Bronchial epithelial cell (primary cell): ENCODE results near the gene DIDO1. TPM values are rescaled to one million over a fixed set of nuclear protein-coding genes. Genes with fewer than 3 reads are reported as not detected.

Experiments used
- DNase-seq: peaks from one replicate; pipeline ENCODE4 v3.0.0-alpha.2; 2010; ENCODE audit warnings: low read depth
- FAIRE-seq: peaks from 2 replicates; lab custom pipeline; 2011; peaks lifted over from hg19 to GRCh38; lab: Jason Lieb, UNC
- H3K27me3 ChIP-seq: 2 replicates; pipeline ENCODE4 v1.5.1; 2011; ENCODE audit warnings: low read length; ENCODE audit not compliant: control insufficient read depth, insufficient read depth
- H3K36me3 ChIP-seq: 2 replicates; pipeline ENCODE4 v1.5.1; 2011; ENCODE audit warnings: low read length; ENCODE audit not compliant: control insufficient read depth, insufficient read depth
- H3K4me3 ChIP-seq: 2 replicates; pipeline ENCODE4 v1.5.1; 2011; ENCODE audit warnings: mild to moderate bottlenecking, low read depth, low read length, control low read depth
- CTCF ChIP-seq: IDR thresholded peaks from 2 replicates; pipeline ENCODE4 v1.5.1; 2011; ENCODE audit warnings: mild to moderate bottlenecking, moderate library complexity, low read length, control low read depth, inconsistent platforms; ENCODE audit not compliant: insufficient read depth, severe bottlenecking
- total RNA-seq: library from RNA; depleted of rRNA; stranded (reverse); fragments of >200 nt; gene quantifications from 2 replicates; pipeline ENCODE4 v1.2.1, GENCODE V29; 2014

Gene DIDO1
- total RNA-seq, 1 donor from 2014 or later: 26.9 TPM

- no peak for FAIRE-seq
- H3K4me3 ChIP-seq: no peak overlapping the region
- H3K27me3 ChIP-seq: no peaks in the 10 kb centered on the region
- peaks cover 32% of the 10 kb centered on the region for H3K36me3 ChIP-seq
- no peak for TF ChIP-seq CTCF
- DNase-seq: no peak
These were observed 28.0 kb downstream of the DIDO1 start for GRCh38 chr20:62898093-62898964.

- TF ChIP-seq CTCF: no peak
- no peak for FAIRE-seq
- H3K36me3 ChIP-seq: peaks cover 33% of the 10 kb centered on the region
These were observed 28.6 kb downstream of the DIDO1 start for GRCh38 chr20:62897666-62898065.

GRCh38 chr20:62896526-62896925 lies 29.8 kb downstream of the DIDO1 start:
- Histone ChIP-seq H3K36me3 (peaks cover 37% of the 10 kb centered on the region), H3K4me3 (no peak overlapping the region), H3K27me3 (no peaks in the 10 kb centered on the region)
- no peak for TF ChIP-seq CTCF
- DNase-seq: no peak
- no peak for FAIRE-seq

More at GRCh38 chr20:62897666-62898065, 28.6 kb downstream of the DIDO1 start:
- H3K27me3 ChIP-seq: no peaks in the 10 kb centered on the region
- H3K4me3 ChIP-seq: no peak overlapping the region
- no peak for DNase-seq

- FAIRE-seq (no peak), DNase-seq (no peak)
- peaks cover 44% of the 10 kb centered on the region for H3K36me3 ChIP-seq
- no peaks in the 10 kb centered on the region for H3K27me3 ChIP-seq
- TF ChIP-seq CTCF: no peak
- no peak overlapping the region for H3K4me3 ChIP-seq
These were observed 30.8 kb downstream of the DIDO1 start for GRCh38 chr20:62895539-62895938.

GRCh38 chr20:62894261-62894660 lies 32.0 kb downstream of the DIDO1 start:
- H3K27me3 ChIP-seq: no peaks in the 10 kb centered on the region
- no peak for FAIRE-seq
- peaks cover 52% of the 10 kb centered on the region for H3K36me3 ChIP-seq

More at GRCh38 chr20:62894261-62894660, 32.0 kb downstream of the DIDO1 start:
- no peak for TF ChIP-seq CTCF
- H3K4me3 ChIP-seq: no peak overlapping the region
- DNase-seq: no peak
